Peyer's patch (tissue), 4 donors: ENCODE data around the gene ZNF860.

Experiments
- POLR2A ChIP-seq, 2 donors: fragments of 450-650 bp; IDR thresholded peaks; one replicate each; pipeline ENCODE4 v1.5.1; 2017; ENCODE audit warnings: antibody characterized with exemption in 2 of 2, mild to moderate bottlenecking in 2 of 2, moderate library complexity in 2 of 2
- TF ChIP-seq, protein P1 (sequence below), 6 experiments: fragments of 450-650 bp in 4 of 6; fragments of 200-600 bp in 2 of 6; sonication (generic) in 1 of 6; IDR thresholded peaks; one replicate each; pipeline ENCODE4 v1.5.1; 2017 to 2019; ENCODE audit warnings: antibody characterized with exemption in 6 of 6, mild to moderate bottlenecking in 3 of 6, moderate library complexity in 1 of 6

DNA sequence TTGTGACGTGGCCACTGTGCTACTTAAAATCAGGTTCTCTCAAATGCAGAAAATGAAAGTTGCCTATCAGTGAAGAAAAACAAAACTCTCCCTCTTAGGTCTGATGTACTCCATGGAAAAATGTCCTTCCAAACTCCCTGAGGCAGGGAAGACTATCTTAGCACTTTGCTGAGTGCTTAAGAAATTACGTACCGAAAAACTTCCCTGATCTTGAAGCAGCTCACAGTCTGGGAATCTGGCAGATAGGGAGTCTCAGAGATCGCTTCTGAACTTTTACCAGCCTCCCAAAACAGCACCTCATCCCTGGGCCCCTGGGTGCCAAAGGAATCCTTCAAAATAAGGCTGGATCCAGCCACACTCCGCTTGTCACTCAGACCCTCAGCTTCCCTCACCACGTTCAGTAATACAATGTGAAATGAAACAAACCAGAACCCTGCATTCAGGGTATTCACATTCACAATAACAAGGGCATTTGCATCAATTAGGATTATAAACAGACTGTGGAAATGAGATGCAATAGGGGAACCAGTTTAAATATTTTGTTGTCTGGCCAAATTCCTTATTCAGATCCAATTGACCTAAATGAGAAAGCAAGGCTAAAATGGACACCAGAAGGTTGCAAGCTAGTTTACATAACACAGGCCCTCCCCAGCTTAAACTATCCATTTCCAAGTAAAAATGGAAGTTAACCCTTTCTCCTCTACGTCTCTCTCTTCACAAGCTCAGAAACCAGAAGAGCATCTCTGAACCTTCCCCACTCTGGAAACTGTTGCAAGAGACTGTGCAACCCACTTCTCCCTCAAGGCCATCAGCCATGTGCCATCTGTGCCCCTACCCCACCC, 21.4 kb upstream of the ZNF860 start:
- TF ChIP-seq, protein P1, sequence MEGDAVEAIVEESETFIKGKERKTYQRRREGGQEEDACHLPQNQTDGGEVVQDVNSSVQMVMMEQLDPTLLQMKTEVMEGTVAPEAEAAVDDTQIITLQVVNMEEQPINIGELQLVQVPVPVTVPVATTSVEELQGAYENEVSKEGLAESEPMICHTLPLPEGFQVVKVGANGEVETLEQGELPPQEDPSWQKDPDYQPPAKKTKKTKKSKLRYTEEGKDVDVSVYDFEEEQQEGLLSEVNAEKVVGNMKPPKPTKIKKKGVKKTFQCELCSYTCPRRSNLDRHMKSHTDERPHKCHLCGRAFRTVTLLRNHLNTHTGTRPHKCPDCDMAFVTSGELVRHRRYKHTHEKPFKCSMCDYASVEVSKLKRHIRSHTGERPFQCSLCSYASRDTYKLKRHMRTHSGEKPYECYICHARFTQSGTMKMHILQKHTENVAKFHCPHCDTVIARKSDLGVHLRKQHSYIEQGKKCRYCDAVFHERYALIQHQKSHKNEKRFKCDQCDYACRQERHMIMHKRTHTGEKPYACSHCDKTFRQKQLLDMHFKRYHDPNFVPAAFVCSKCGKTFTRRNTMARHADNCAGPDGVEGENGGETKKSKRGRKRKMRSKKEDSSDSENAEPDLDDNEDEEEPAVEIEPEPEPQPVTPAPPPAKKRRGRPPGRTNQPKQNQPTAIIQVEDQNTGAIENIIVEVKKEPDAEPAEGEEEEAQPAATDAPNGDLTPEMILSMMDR (IDR thresholded peaks at IDR 0.05), result no peak
- TF ChIP-seq POLR2A (IDR thresholded peaks at IDR 0.05), result no peak
